Measurements from ENCODE around the gene HSDL1. TPM values are rescaled to one million over a fixed set of nuclear protein-coding genes. Genes with fewer than 3 reads are reported as not detected.

The HSDL1 gene
- total RNA-seq, 1 experiment from 2014 or later: 35.8 TPM

DNA sequence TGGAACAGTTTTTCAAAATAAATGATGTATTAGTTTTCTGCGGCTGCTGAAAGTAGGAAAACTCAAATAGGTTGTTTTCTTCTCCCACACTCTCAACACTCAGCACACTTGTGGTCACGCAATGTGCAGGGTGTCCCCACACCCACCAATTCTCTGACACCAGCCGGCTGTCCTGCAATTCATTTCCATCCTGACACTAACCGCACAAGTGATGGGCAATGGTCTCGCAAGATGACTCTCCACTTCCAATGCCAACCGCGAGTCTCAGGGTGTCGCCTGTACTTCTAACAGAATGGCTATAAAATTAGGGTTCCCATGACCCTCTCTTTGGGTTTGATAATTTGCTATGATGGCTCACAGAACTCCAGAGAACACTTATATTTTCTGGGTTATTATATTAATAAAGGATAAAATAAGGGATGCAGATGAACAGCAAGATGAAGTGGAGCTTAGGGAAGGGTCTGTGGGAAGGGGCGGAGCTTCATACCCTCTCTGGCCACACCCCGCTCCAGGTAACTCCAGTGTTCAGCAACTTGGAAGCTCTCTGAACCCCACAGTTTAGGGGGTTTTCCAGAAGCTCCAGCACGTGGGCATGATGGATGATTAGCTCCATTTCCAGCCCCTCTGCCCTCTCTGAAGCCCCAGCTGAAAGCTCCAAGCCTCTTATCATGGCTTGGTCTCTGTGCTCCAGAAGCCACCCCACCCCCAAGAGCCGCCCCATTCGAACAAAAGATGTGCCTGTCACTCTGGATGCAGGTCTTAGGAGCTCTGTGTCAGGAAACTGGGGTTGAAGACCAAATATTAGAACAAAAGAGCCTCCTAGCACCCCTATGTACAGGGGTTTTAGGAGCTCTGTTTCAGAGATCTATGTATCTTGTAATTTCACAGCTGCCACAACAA lies 22.1 kb upstream of the HSDL1 start:
- Histone ChIP-seq H3K79me2 (ENCODE audit: insufficient read depth, low read length) (no peaks in the 10 kb centered on the region), H3K27me3 (ENCODE audit: insufficient read depth, low read length) (peaks cover 6% of the 10 kb centered on the region; the same call in 1 of the 2 replicates), H2AFZ (ENCODE audit: low read depth, low read length, poor library complexity, severe bottlenecking) (no peak overlapping the region), H3K4me1 (ENCODE audit: control insufficient read depth in 1 of 2, insufficient read depth in 2 of 2, low read length in 2 of 2) (no peaks in the 10 kb centered on the region), H3K36me3 (ENCODE audit: control insufficient read depth in 1 of 2, insufficient read depth in 2 of 2, low read length in 2 of 2) (no peaks in the 10 kb centered on the region), H3K4me3 (replicated peaks in 1 of 2; ENCODE audit: low read depth in 1 of 2, low read length in 2 of 2) (no peak overlapping the region), H3K4me2 (ENCODE audit: low read length) (no peak overlapping the region), H3K9me3 (ENCODE audit: control insufficient read depth in 1 of 2, insufficient read depth in 1 of 2, low read depth in 1 of 2, low read length in 2 of 2) (no peaks in the 10 kb centered on the region), H4K20me1 (ENCODE audit: insufficient read depth) (no peaks in the 10 kb centered on the region), H3K9ac (ENCODE audit: low read length) (no peak overlapping the region), H3K9me2 (ENCODE audit: insufficient read depth) (no peaks in the 10 kb centered on the region), H3K27ac (ENCODE audit: low read depth, low read length) (no peak overlapping the region)
- ATAC-seq: 0 out of 2 replicates have a peak, but pooled peaks have one; percentile 45
- ChIA-PET RAD21 (ENCODE audit: low non-redundant PET in 1 of 2, low total read pairs in 2 of 2, uncharacterized antibody in 2 of 2, unreplicated experiment in 2 of 2) (no interaction called here), CTCF (interaction anchor here (1.3 kb wide), 1 partner anchor 20 kb away, joined by 5 read pairs; the partner anchor contains the start of gene TAF1C), POLR2A (interaction anchor here (0.6 kb wide), 1 partner anchor 642 kb away, joined by 3 read pairs; no protein-coding TSS in a partner anchor)
- DNase-seq (ENCODE audit: low read depth, low spot score): no peak
- TF ChIP-seq ZFX (IDR thresholded peaks at IDR 0.05) (no peak), SIN3A (IDR thresholded peaks at IDR 0.05; ENCODE audit: low read depth) (no peak), ELF1 (IDR thresholded peaks at IDR 0.05; ENCODE audit: borderline replicate concordance, low read depth) (no peak), CEBPB (IDR thresholded peaks at IDR 0.05; ENCODE audit: low read depth) (no peak), POLR2A (IDR thresholded peaks at IDR 0.05; ENCODE audit: borderline replicate concordance, extremely low read depth, insufficient read depth, insufficient read length) (no peak), POLR2AphosphoS5 (IDR thresholded peaks at IDR 0.05; ENCODE audit: low read depth, low read length) (no peak), ZNF274 (IDR thresholded peaks at IDR 0.05; ENCODE audit: low read depth, low read length) (no peak), JUND (IDR thresholded peaks at IDR 0.05) (no peak)
- TF ChIP-seq, protein P1, sequence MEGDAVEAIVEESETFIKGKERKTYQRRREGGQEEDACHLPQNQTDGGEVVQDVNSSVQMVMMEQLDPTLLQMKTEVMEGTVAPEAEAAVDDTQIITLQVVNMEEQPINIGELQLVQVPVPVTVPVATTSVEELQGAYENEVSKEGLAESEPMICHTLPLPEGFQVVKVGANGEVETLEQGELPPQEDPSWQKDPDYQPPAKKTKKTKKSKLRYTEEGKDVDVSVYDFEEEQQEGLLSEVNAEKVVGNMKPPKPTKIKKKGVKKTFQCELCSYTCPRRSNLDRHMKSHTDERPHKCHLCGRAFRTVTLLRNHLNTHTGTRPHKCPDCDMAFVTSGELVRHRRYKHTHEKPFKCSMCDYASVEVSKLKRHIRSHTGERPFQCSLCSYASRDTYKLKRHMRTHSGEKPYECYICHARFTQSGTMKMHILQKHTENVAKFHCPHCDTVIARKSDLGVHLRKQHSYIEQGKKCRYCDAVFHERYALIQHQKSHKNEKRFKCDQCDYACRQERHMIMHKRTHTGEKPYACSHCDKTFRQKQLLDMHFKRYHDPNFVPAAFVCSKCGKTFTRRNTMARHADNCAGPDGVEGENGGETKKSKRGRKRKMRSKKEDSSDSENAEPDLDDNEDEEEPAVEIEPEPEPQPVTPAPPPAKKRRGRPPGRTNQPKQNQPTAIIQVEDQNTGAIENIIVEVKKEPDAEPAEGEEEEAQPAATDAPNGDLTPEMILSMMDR (IDR thresholded peaks at IDR 0.05 in 2 of 3, conservative IDR thresholded peaks at IDR 0.05 in 1 of 3; ENCODE audit: borderline replicate concordance in 1 of 3, insufficient read depth in 1 of 3, low read depth in 2 of 3, low read length in 2 of 3): no peak
- intact Hi-C loops (cut with micrococcal nuclease): no loop called here
- BruUV-seq (replicated peaks): no TSS peak

All from HCT116 (cell line).